Measurements from ENCODE around the gene GOLGA8S. TPM values are rescaled to one million over a fixed set of nuclear protein-coding genes. Genes with fewer than 3 reads are reported as not detected.
"Not testable (repeated sequence)": the region's sequence is repeated elsewhere in the genome, so short reads cannot be mapped to it uniquely, and the experiment has no call there.

The GOLGA8S gene
- total and polyA plus RNA-seq, 10 of the 15 experiments (the other 5 are each of a cell fraction or from before 2014, with no cell fraction given) = 0.01 to 0.04 (median 0.03) TPM; not detected in 7

- BruUV-seq (replicated peaks) = not testable (repeated sequence)
Measured at GRCh38 chr15:23334096-23334495, 20.5 kb upstream of the GOLGA8S start, which contains the start of gene GOLGA6L26. Gene GOLGA6L26 (minus strand): TSS chr15:23334196. CDS start chr15:23334135, 61 bp downstream.

GRCh38 chr15:23362622-23363021 lies 8.1 kb downstream of the GOLGA8S start:
- H3K27me3 ChIP-seq (replicated peaks in 1 of 2; ENCODE audit: control insufficient read depth in 2 of 2, insufficient read depth in 2 of 2, low read length in 1 of 2); H3K27ac ChIP-seq (ENCODE audit: control insufficient read depth, insufficient read depth); H3K9ac ChIP-seq (ENCODE audit: control insufficient read depth, insufficient read depth, low read length); POLR2A ChIA-PET; FAIRE-seq; H2AFZ ChIP-seq (ENCODE audit: control insufficient read depth, low read depth, low read length); intact Hi-C loops (cut with micrococcal nuclease; ENCODE audit: unreplicated experiment); in situ Hi-C loops (cut with MboI); H3K36me3 ChIP-seq (ENCODE audit: control insufficient read depth in 2 of 2, insufficient read depth in 2 of 2, low read length in 1 of 2); DNase-seq (ENCODE audit: low read depth, low spot score); BruUV-seq (replicated peaks); H3K9me3 ChIP-seq (replicated peaks; ENCODE audit: control insufficient read depth, insufficient read depth, low read length); H4K20me1 ChIP-seq (ENCODE audit: control insufficient read depth, insufficient read depth); H3K4me3 ChIP-seq; H3K79me2 ChIP-seq (ENCODE audit: control insufficient read depth, insufficient read depth, low read length); SMC1A ChIA-PET (ENCODE audit: uncharacterized antibody, unreplicated experiment); H3K4me1 ChIP-seq (ENCODE audit: control insufficient read depth, insufficient read depth, low read length); H3K4me2 ChIP-seq (ENCODE audit: control insufficient read depth, insufficient read depth); RAD21 ChIA-PET (ENCODE audit: unreplicated experiment); CTCF ChIA-PET; ATAC-seq: not testable (repeated sequence)
- no CpG with 5 or more reads among the region's 5 CpGs for WGBS (ENCODE audit: insufficient coverage, insufficient replicate concordance, low lambda C conversion rate, missing lambda C conversion rate)

More at GRCh38 chr15:23334096-23334495, 20.5 kb upstream of the GOLGA8S start, which contains the start of gene GOLGA6L26:
- POLR2A ChIA-PET; H3K79me2 ChIP-seq (ENCODE audit: control insufficient read depth, insufficient read depth, low read length); in situ Hi-C loops (cut with MboI); H4K20me1 ChIP-seq (ENCODE audit: control insufficient read depth, insufficient read depth); ATAC-seq; RAD21 ChIA-PET (ENCODE audit: unreplicated experiment); H3K4me3 ChIP-seq; H3K27me3 ChIP-seq (replicated peaks in 1 of 2; ENCODE audit: control insufficient read depth in 2 of 2, insufficient read depth in 2 of 2, low read length in 1 of 2); H3K36me3 ChIP-seq (ENCODE audit: control insufficient read depth in 2 of 2, insufficient read depth in 2 of 2, low read length in 1 of 2); SMC1A ChIA-PET (ENCODE audit: uncharacterized antibody, unreplicated experiment); intact Hi-C loops (cut with micrococcal nuclease; ENCODE audit: unreplicated experiment); H3K9me3 ChIP-seq (replicated peaks; ENCODE audit: control insufficient read depth, insufficient read depth, low read length); DNase-seq (ENCODE audit: low read depth, low spot score); H3K27ac ChIP-seq (ENCODE audit: control insufficient read depth, insufficient read depth); H3K4me1 ChIP-seq (ENCODE audit: control insufficient read depth, insufficient read depth, low read length); CTCF ChIA-PET; H2AFZ ChIP-seq (ENCODE audit: control insufficient read depth, low read depth, low read length); FAIRE-seq; H3K9ac ChIP-seq (ENCODE audit: control insufficient read depth, insufficient read depth, low read length); H3K4me2 ChIP-seq (ENCODE audit: control insufficient read depth, insufficient read depth): not testable (repeated sequence)
- no CpG with 5 or more reads among the region's 7 CpGs for WGBS (ENCODE audit: insufficient coverage, insufficient replicate concordance, low lambda C conversion rate, missing lambda C conversion rate)

- H3K27me3 ChIP-seq (replicated peaks in 1 of 2; ENCODE audit: control insufficient read depth in 2 of 2, insufficient read depth in 2 of 2, low read length in 1 of 2); H3K4me1 ChIP-seq (ENCODE audit: control insufficient read depth, insufficient read depth, low read length); BruUV-seq (replicated peaks); H2AFZ ChIP-seq (ENCODE audit: control insufficient read depth, low read depth, low read length); H3K4me3 ChIP-seq; DNase-seq (ENCODE audit: low read depth, low spot score); SMC1A ChIA-PET (ENCODE audit: uncharacterized antibody, unreplicated experiment); H3K27ac ChIP-seq (ENCODE audit: control insufficient read depth, insufficient read depth); H3K79me2 ChIP-seq (ENCODE audit: control insufficient read depth, insufficient read depth, low read length); ATAC-seq; H4K20me1 ChIP-seq (ENCODE audit: control insufficient read depth, insufficient read depth); intact Hi-C loops (cut with micrococcal nuclease; ENCODE audit: unreplicated experiment); in situ Hi-C loops (cut with MboI); H3K9me3 ChIP-seq (replicated peaks; ENCODE audit: control insufficient read depth, insufficient read depth, low read length); RAD21 ChIA-PET (ENCODE audit: unreplicated experiment); H3K4me2 ChIP-seq (ENCODE audit: control insufficient read depth, insufficient read depth); CTCF ChIA-PET; POLR2A ChIA-PET; FAIRE-seq; H3K9ac ChIP-seq (ENCODE audit: control insufficient read depth, insufficient read depth, low read length); H3K36me3 ChIP-seq (ENCODE audit: control insufficient read depth in 2 of 2, insufficient read depth in 2 of 2, low read length in 1 of 2): not testable (repeated sequence)
- 13% methylated on average over 4 of the region's 9 CpGs for WGBS (ENCODE audit: insufficient coverage, insufficient replicate concordance, low lambda C conversion rate, missing lambda C conversion rate)
Measured at GRCh38 chr15:23364261-23364660, 9.7 kb downstream of the GOLGA8S start.
